ENCODE measurements around the gene COL15A1. TPM values are rescaled to one million over a fixed set of nuclear protein-coding genes. Genes with fewer than 3 reads are reported as not detected.

COL15A1 gene
- total RNA-seq, 1 experiment from 2014 or later, result 0.22 TPM

GRCh38 chr9:98954244-98954610 lies 10.5 kb downstream of the COL15A1 start (continued):
- TF ChIP-seq ZNF532 (CRISPR knock-in tag; IDR thresholded peaks at IDR 0.05; ENCODE audit: borderline replicate concordance) (no peak), GTF2I (CRISPR knock-in tag; conservative IDR thresholded peaks at IDR 0.05) (no peak), ZNF232 (CRISPR knock-in tag; IDR thresholded peaks at IDR 0.05) (no peak), NFYB (CRISPR knock-in tag; conservative IDR thresholded peaks at IDR 0.05; ENCODE audit: low read depth) (no peak)

- no peak for DNase-seq (ENCODE audit: low spot score)
- H3K4me1 Mint-ChIP-seq, result no peaks in the 10 kb centered on the region
- POLR2A ChIA-PET, result no interaction called here
- H3K27me3 Mint-ChIP-seq (ENCODE audit: low read depth), result peaks cover 4% of the 10 kb centered on the region; the same call in 1 of the 2 replicates
- H3K36me3 Mint-ChIP-seq, result peaks cover 5% of the 10 kb centered on the region
- H3K27ac Mint-ChIP-seq, result no peak overlapping the region
- peaks cover 24% of the 10 kb centered on the region for H3K9me3 Mint-ChIP-seq
- ATAC-seq, result no peak
- H3K4me3 Mint-ChIP-seq, result no peak overlapping the region
- TF ChIP-seq MYBL2 (CRISPR knock-in tag; IDR thresholded peaks at IDR 0.05) (no peak), EMX1 (CRISPR knock-in tag; IDR thresholded peaks at IDR 0.05) (no peak), HMGA2 (CRISPR knock-in tag; IDR thresholded peaks at IDR 0.05) (no peak), GTF2I (CRISPR knock-in tag; conservative IDR thresholded peaks at IDR 0.05) (no peak), CDX4 (CRISPR knock-in tag; IDR thresholded peaks at IDR 0.05; ENCODE audit: borderline replicate concordance) (no peak)
- CTCF ChIA-PET, result interaction anchor here (1.5 kb wide), 1 partner anchor 9 kb away, joined by 3 read pairs; no protein-coding TSS in a partner anchor
These were observed 11.6 kb downstream of the COL15A1 start for GRCh38 chr9:98955259-98955658.

- CTCF ChIA-PET, result no interaction called here
- Mint-ChIP-seq H3K4me3 (no peak overlapping the region), H3K27me3 (ENCODE audit: low read depth) (peaks cover 4% of the 10 kb centered on the region; the same call in 1 of the 2 replicates), H3K9me3 (peaks cover 24% of the 10 kb centered on the region), H3K4me1 (peaks cover 12% of the 10 kb centered on the region), H3K36me3 (peaks cover 5% of the 10 kb centered on the region), H3K27ac (no peak overlapping the region)
- TF ChIP-seq PRDM15 (CRISPR knock-in tag; IDR thresholded peaks at IDR 0.05), result no peak
- TF ChIP-seq HMGXB4 (CRISPR knock-in tag; IDR thresholded peaks at IDR 0.05), result no peak
- TF ChIP-seq CDX4 (CRISPR knock-in tag; IDR thresholded peaks at IDR 0.05; ENCODE audit: borderline replicate concordance), result no peak
- no peak for TF ChIP-seq OVOL2 (CRISPR knock-in tag; IDR thresholded peaks at IDR 0.05; ENCODE audit: borderline replicate concordance)
- no peak for TF ChIP-seq NFE2L1 (CRISPR knock-in tag; IDR thresholded peaks at IDR 0.05)
- TF ChIP-seq ZNF512 (CRISPR knock-in tag; IDR thresholded peaks at IDR 0.05; ENCODE audit: borderline replicate concordance), result no peak
- no peak for TF ChIP-seq JUN (CRISPR knock-in tag; IDR thresholded peaks at IDR 0.05)
- no peak for TF ChIP-seq MYBL2 (CRISPR knock-in tag; IDR thresholded peaks at IDR 0.05)
- no peak for TF ChIP-seq ZNF671 (CRISPR knock-in tag; IDR thresholded peaks at IDR 0.05)
- DNase-seq (ENCODE audit: low spot score), result no peak
- POLR2A ChIA-PET, result no interaction called here
- no peak for ATAC-seq
These were observed 14.1 kb downstream of the COL15A1 start for GRCh38 chr9:98957826-98958225.

All from WTC11 (cell line).